ENCODE measurements around the gene ZBTB14.

The ZBTB14 gene

GRCh38 chr18:5288517-5288935 is 7.0 kb downstream of the ZBTB14 start:
- DNase-seq: no peak

GRCh38 chr18:5287854-5288253 is 7.7 kb downstream of the ZBTB14 start:
- DNase-seq: no peak

GRCh38 chr18:5286525-5286924 is 9.0 kb downstream of the ZBTB14 start:
- no peak for DNase-seq

- no peak for DNase-seq
Measured at GRCh38 chr18:5285326-5285725, 10.2 kb downstream of the ZBTB14 start.

GRCh38 chr18:5284808-5285207 is 10.7 kb downstream of the ZBTB14 start:
- DNase-seq: no peak

- DNase-seq: no peak
Measured at GRCh38 chr18:5282770-5283169, 12.8 kb downstream of the ZBTB14 start.

GRCh38 chr18:5276947-5277346 is 18.6 kb downstream of the ZBTB14 start:
- no peak for DNase-seq

- no peak for DNase-seq
Measured at GRCh38 chr18:5275872-5276271, 19.7 kb downstream of the ZBTB14 start.

GRCh38 chr18:5268874-5269273 is 26.7 kb downstream of the ZBTB14 start:
- DNase-seq: no peak

- DNase-seq: no peak
Measured at GRCh38 chr18:5266721-5267120, 28.8 kb downstream of the ZBTB14 start.

GRCh38 chr18:5253910-5254309 is 41.6 kb downstream of the ZBTB14 start:
- DNase-seq: no peak

GRCh38 chr18:5251117-5251516 is 44.4 kb downstream of the ZBTB14 start:
- DNase-seq: no peak

GRCh38 chr18:5250603-5251002 is 44.9 kb downstream of the ZBTB14 start:
- no peak for DNase-seq

GRCh38 chr18:5244941-5245340 is 50.6 kb downstream of the ZBTB14 start:
- DNase-seq: no peak

GRCh38 chr18:5239447-5239846 is 56.1 kb downstream of the ZBTB14 start:
- no peak for DNase-seq

All from NCI-H1417 treated with DMSO at 0.1 percent for 48 hours (cell line).